IMR-90 (cell line): ENCODE measurements around the gene TAGLN2. TPM values are rescaled to one million over a fixed set of nuclear protein-coding genes. Genes with fewer than 3 reads are reported as not detected.

Experiments
- ATAC-seq: fragments of 200-7000 bp; cut with Tn5 transposase; 2 replicates; pipeline ENCODE4 v1.9.1; 2020; ENCODE audit warnings: low read depth, mild to moderate bottlenecking, moderate library complexity
- BruUV-seq: library from RNA; stranded (reverse); fragments of 400-500 nt; replicated peaks from 2 replicates; lab custom pipeline; 2021; lab: Mats Ljungman, UMichigan
- CTCF ChIA-PET: fragments of 300-600 bp; formaldehyde crosslinking; extraction: SDS; loops from one replicate; lab custom pipeline; 2021; ENCODE audit warnings: antibody characterized with exemption; lab: Yijun Ruan, JAX
- POLR2A ChIA-PET: fragments of 300-600 bp; sonication (Branson Sonifier 250); formaldehyde crosslinking; loops from one replicate; lab custom pipeline; 2022; ENCODE audit warnings: antibody characterized with exemption; ENCODE audit not compliant: unreplicated experiment; lab: Charles Lee
- DNase-seq: peaks from one replicate; pipeline ENCODE4 v3.0.0; 2013
- H2AFZ ChIP-seq: replicated peaks from 2 replicates; pipeline ENCODE3; 2013; ENCODE audit warnings: low read length, mild to moderate bottlenecking; ENCODE audit not compliant: poor library complexity
- H2AK5ac ChIP-seq: 2 replicates; pipeline ENCODE4 v1.6.1; 2013; ENCODE audit warnings: low read depth, low read length, inconsistent platforms
- H2AK9ac ChIP-seq: replicated peaks from 2 replicates; pipeline ENCODE3; 2013; ENCODE audit warnings: mild to moderate bottlenecking, low read depth, low read length, moderate library complexity; ENCODE audit not compliant: poor library complexity
- H2BK120ac ChIP-seq: 2 replicates; pipeline ENCODE4 v1.6.1; 2013; ENCODE audit warnings: low read depth, low read length, inconsistent platforms
- H2BK15ac ChIP-seq: 3 replicates; pipeline ENCODE4 v1.6.1; 2013; ENCODE audit warnings: low read depth, low read length, inconsistent platforms
- H2BK20ac ChIP-seq: 2 replicates; pipeline ENCODE4 v1.6.1; 2013; ENCODE audit warnings: low read depth, mild to moderate bottlenecking, inconsistent platforms, low read length, moderate library complexity
- H2BK5ac ChIP-seq: 2 replicates; pipeline ENCODE4 v1.6.1; 2013; ENCODE audit warnings: mild to moderate bottlenecking, low read depth, low read length, inconsistent platforms; ENCODE audit not compliant: poor library complexity, severe bottlenecking
- H3K14ac ChIP-seq: replicated peaks from 2 replicates; pipeline ENCODE4 v1.6.1; 2013; ENCODE audit warnings: low read depth, low read length, inconsistent platforms
- H3K18ac ChIP-seq: 2 replicates; pipeline ENCODE4 v1.6.1; 2013; ENCODE audit warnings: low read depth, low read length, control low read depth
- H3K23ac ChIP-seq: 2 replicates; pipeline ENCODE4 v1.6.1; 2013; ENCODE audit warnings: low read depth, low read length, inconsistent platforms
- H3K27ac ChIP-seq: 2 replicates; pipeline ENCODE4 v1.5.1; 2013; ENCODE audit warnings: mild to moderate bottlenecking, control low read depth, low read length; ENCODE audit not compliant: insufficient read depth
- H3K27me3 ChIP-seq: 2 replicates; pipeline ENCODE4 v1.6.1; 2013; ENCODE audit warnings: low read length; ENCODE audit not compliant: control insufficient read depth, insufficient read depth
- H3K36me3 ChIP-seq: 2 replicates; pipeline ENCODE4 v1.6.1; 2013; ENCODE audit warnings: low read length, mixed read lengths; ENCODE audit not compliant: control insufficient read depth, insufficient read depth
- H3K4ac ChIP-seq: 2 replicates; pipeline ENCODE4 v1.6.1; 2013; ENCODE audit warnings: low read depth, low read length, inconsistent platforms
- H3K4me1 ChIP-seq: 2 replicates; pipeline ENCODE4 v1.6.1; 2013; ENCODE audit warnings: low read length, mixed read lengths; ENCODE audit not compliant: control insufficient read depth, insufficient read depth
- H3K4me2 ChIP-seq: 2 replicates; pipeline ENCODE4 v1.6.1; 2013; ENCODE audit warnings: low read depth, mild to moderate bottlenecking, control low read depth, low read length, moderate library complexity
- H3K4me3 ChIP-seq: 2 replicates; pipeline ENCODE4 v1.5.1; 2013; ENCODE audit warnings: low read depth, mild to moderate bottlenecking, control low read depth, low read length, moderate library complexity; ENCODE audit not compliant: insufficient read depth
- H3K56ac ChIP-seq: 2 replicates; pipeline ENCODE4 v1.6.1; 2013; ENCODE audit warnings: low read length, inconsistent platforms; ENCODE audit not compliant: insufficient read depth; ENCODE audit errors: extremely low read depth
- H3K79me1 ChIP-seq, 2 experiments: 2 replicates each; pipeline ENCODE4 v1.6.1; 2013; ENCODE audit warnings: low read length in 2 of 2, inconsistent platforms in 1 of 2, low read depth in 1 of 2
- H3K9ac ChIP-seq: 2 replicates; pipeline ENCODE4 v1.6.1; 2013; ENCODE audit warnings: low read depth, low read length, control low read depth
- H3K9me1 ChIP-seq: 2 replicates; pipeline ENCODE4 v1.6.1; 2013; ENCODE audit warnings: low read length, inconsistent platforms; ENCODE audit not compliant: insufficient read depth
- H3K9me3 ChIP-seq: 2 replicates; pipeline ENCODE4 v1.6.1; 2013; ENCODE audit warnings: low read length; ENCODE audit not compliant: control insufficient read depth, insufficient read depth
- H4K20me1 ChIP-seq: 2 replicates; pipeline ENCODE4 v1.6.1; 2013; ENCODE audit warnings: low read length, inconsistent platforms; ENCODE audit not compliant: insufficient read depth
- H4K5ac ChIP-seq: 2 replicates; pipeline ENCODE4 v1.6.1; 2013; ENCODE audit warnings: mild to moderate bottlenecking, low read depth, low read length, control low read depth
- H4K8ac ChIP-seq, 2 experiments: 2 replicates each; pipeline ENCODE4 v1.6.1; 2013; ENCODE audit warnings: low read depth in 2 of 2, low read length in 2 of 2, control low read depth in 1 of 2, inconsistent platforms in 1 of 2
- H4K91ac ChIP-seq: 2 replicates; pipeline ENCODE4 v1.6.1; 2013; ENCODE audit warnings: low read depth, low read length, inconsistent platforms; ENCODE audit not compliant: insufficient read depth
- MXI1 ChIP-seq: IDR thresholded peaks from 2 replicates; pipeline ENCODE4 v1.6.1; 2012; ENCODE audit warnings: low read depth, mild to moderate bottlenecking, low read length, moderate library complexity, borderline replicate concordance
- NFE2L2 ChIP-seq: fragments of 150-350 bp; IDR thresholded peaks from 2 replicates; pipeline ENCODE4 v1.6.1; 2016; ENCODE audit warnings: low read depth, mild to moderate bottlenecking, low read length
- WGBS, 2 experiments: methylation state at CpG; one replicate each; pipeline versions ENCODE4 v1.1.5 to v1.1.7; 2013; ENCODE audit warnings: missing lambda C conversion rate in 2 of 2; ENCODE audit not compliant: insufficient read length in 1 of 2; ENCODE audit errors: extremely low coverage in 2 of 2; 5-methylcytosine and 5-hydroxymethylcytosine counted together
- dilution Hi-C: fragments of 300-500 bp; cut with HindIII; formaldehyde crosslinking; loops from one replicate; pipeline ENCODE4 v1.14.3; 2018; ENCODE audit warnings: low sequenced_read_pairs; ENCODE audit not compliant: unreplicated experiment
- in situ Hi-C: fragments of 300-500 bp; cut with MboI; formaldehyde crosslinking; loops from 3 replicates; pipeline ENCODE4 v1.14.3; 2019; ENCODE audit warnings: low sequenced_read_pairs, inconsistent platforms, mixed read lengths
- intact Hi-C: fragments of 100-400 bp; cut with micrococcal nuclease; formaldehyde crosslinking; loops from 2 replicates; pipeline ENCODE4 v1.10.0; 2022
- polyA plus RNA-seq, 3 experiments: library from polyadenylated mRNA; depleted of rRNA; stranded (reverse); fragments of >200 nt; gene quantifications; 2 replicates each; pipeline ENCODE4 v1.2.3, GENCODE V29; 2012; ENCODE audit warnings: low replicate concordance in 1 of 3
- total RNA-seq: library from RNA; depleted of rRNA; stranded (reverse); fragments of >200 nt; gene quantifications from 2 replicates; pipeline ENCODE4 v1.2.3, GENCODE V29; 2012
- TF ChIP-seq, protein P1 (sequence below): fragments of 150-350 bp; IDR thresholded peaks from 2 replicates; pipeline ENCODE4 v1.6.1; 2017; ENCODE audit warnings: mild to moderate bottlenecking, antibody characterized with exemption, low read length, low read depth

TAGLN2 gene
- total and polyA plus RNA-seq, 2 of the 4 experiments (the other 2 are of a cell fraction), result 440 to 634 TPM

DNA sequence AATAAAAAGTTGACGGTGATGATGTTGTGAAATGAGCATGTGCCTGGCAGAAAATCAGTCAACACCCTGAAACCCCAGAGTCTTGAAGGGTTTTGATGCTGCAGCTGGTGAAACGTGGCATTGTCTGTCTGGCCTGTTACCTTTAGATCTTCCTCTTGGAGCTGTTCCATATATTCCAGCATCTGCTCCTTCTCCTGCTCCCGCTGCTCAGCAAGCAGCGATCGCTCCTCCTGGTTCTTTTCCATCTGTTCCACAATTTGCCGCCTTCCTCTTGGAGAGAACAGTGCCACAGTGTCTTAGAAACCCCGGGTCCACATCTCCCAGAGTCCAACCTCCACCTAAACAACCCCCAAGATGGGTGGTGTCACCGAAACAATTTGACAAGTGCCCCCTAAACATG lies 41.0 kb downstream of the TAGLN2 start:
- in situ Hi-C loops (loop anchor here (25.0 kb wide), 1 partner anchor 672 kb away; the partner anchor contains the start of gene ACKR1), dilution Hi-C loops (loop anchor here (25.0 kb wide), 1 partner anchor 97 kb away; the partner anchor contains the start of gene DUSP23), intact Hi-C loops (no loop called here)
- H3K56ac ChIP-seq, result no peak overlapping the region
- no peak overlapping the region for H4K8ac ChIP-seq
- H3K4me2 ChIP-seq, result no peak overlapping the region
- no peaks in the 10 kb centered on the region for H4K20me1 ChIP-seq
- ATAC-seq (no peak), DNase-seq (no peak)
- no peak overlapping the region for H3K4ac ChIP-seq
- H3K4me1 ChIP-seq, result peaks cover 16% of the 10 kb centered on the region
- H2AK9ac ChIP-seq, result no peak overlapping the region
- no peak overlapping the region for H2BK5ac ChIP-seq
- H2BK15ac ChIP-seq, result no peak overlapping the region
- H3K9me1 ChIP-seq, result peaks cover 18% of the 10 kb centered on the region
- no peaks in the 10 kb centered on the region for H3K36me3 ChIP-seq
- 95% methylated on average over 4 of the region's 8 CpGs; no CpG with 5 or more reads in 1 of the 2 experiments for WGBS, 2 experiments
- no peak overlapping the region for H3K23ac ChIP-seq
- no peak overlapping the region for H4K5ac ChIP-seq
- H2BK20ac ChIP-seq, result no peak overlapping the region
- no peak overlapping the region for H2AK5ac ChIP-seq
- no peaks in the 10 kb centered on the region for H3K79me1 ChIP-seq
- no peaks in the 10 kb centered on the region for H3K9me3 ChIP-seq
- no peak overlapping the region for H3K18ac ChIP-seq
- no peak overlapping the region for H3K27ac ChIP-seq
- BruUV-seq, result no TSS peak
- H3K9ac ChIP-seq, result no peak overlapping the region
- H2AFZ ChIP-seq, result no peak overlapping the region
- CTCF ChIA-PET, result interaction anchor here (2.7 kb wide), 1 partner anchor 85 kb away, joined by 13 read pairs; no protein-coding TSS in a partner anchor
- TF ChIP-seq MXI1 (no peak), NFE2L2 (no peak)
- TF ChIP-seq, protein P1, sequence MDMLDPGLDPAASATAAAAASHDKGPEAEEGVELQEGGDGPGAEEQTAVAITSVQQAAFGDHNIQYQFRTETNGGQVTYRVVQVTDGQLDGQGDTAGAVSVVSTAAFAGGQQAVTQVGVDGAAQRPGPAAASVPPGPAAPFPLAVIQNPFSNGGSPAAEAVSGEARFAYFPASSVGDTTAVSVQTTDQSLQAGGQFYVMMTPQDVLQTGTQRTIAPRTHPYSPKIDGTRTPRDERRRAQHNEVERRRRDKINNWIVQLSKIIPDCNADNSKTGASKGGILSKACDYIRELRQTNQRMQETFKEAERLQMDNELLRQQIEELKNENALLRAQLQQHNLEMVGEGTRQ, result no peak
- H2BK120ac ChIP-seq, result no peak overlapping the region
- no peak overlapping the region for H3K4me3 ChIP-seq
- H3K14ac ChIP-seq, result no peak overlapping the region
- POLR2A ChIA-PET, result no interaction called here
- H3K27me3 ChIP-seq, result no peaks in the 10 kb centered on the region
- no peak overlapping the region for H4K91ac ChIP-seq
